GM18519 (cell line): ENCODE data around the gene NCBP3.
"Not testable (repeated sequence)": the region's sequence is repeated elsewhere in the genome, so short reads cannot be mapped to it uniquely, and the experiment has no call there.

ENCODE experiments used
- ATAC-seq: cut with Tn5 transposase; IDR thresholded peaks from one replicate; pipeline ENCODE4 v1.9.1; 2021; ENCODE audit warnings: mild to moderate bottlenecking, moderate library complexity; ENCODE audit not compliant: unreplicated experiment, low FRiP score

NCBP3 gene

DNA sequence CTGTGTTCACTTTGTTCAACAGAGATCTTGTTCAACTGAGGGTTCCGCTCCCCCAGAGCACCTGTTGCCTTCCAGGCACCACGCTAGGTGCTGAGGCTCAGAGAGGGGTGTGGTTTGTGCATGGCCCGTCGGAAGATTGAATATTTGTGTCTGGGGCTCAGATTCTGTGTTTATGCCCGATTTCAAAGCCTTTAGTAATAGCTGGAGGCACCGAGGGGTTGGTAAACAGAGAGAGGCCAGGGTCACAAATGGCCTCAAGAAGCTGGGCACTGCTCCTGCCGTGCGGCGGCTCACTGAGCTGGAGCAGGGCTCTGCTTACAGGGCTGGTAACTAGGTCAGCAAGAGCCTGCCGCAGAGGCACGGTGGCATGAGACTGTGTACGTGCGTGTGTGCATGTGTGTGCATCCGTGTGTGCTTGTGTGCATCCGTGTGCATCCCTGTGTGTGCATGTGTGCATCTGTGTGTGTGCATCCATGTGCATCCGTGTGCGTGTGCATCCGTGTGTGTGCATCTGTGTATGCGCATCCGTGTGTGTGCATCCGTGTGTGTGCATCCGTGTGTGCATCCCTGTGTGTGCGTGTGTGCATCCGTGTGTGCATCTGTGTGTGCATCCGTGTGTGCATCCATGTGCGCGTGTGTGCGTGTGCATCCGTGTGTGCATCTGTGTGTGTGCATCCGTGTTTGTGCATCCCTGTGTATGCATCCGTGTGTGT is 50.5 kb downstream of the NCBP3 start:
- ATAC-seq: no peak

DNA sequence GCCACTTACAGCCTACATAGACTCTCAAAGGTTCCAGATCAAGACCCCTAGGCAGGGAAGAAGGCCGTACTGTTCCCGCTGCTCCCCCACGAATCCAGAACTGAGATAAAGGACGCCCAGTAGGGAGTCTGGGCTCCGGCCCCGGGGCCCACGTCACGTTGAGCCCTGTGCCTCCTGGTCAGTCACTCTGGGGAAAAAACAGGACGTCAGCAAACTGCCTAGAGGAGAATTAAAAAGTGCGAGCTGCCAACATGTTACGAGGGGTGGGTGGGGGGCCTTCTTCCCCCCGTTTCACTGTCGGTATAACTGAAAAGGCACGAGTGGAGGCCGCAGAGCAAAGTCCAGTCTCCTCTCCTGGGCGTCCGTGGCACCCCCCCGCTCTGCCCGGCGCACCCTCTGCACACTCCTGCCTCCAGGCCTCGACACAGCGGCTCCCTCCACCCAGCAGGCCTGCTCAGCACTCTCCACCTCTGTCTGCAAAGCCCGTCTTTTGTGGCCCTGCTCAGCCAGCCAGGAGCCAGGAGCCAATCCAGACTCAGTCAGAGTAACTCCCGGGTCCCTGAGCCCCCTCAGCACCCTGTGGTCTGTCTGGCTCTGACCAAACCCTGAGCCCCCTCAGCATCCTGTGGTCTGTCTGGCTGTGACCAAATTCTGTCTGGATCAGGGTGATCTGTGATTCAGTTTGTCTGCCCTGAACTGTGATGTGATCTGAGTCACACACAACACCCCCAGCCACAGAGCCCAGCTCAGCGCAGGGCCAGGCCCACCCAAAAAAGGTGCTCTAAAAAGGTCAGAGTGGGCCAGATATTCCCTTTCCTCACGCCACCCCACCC is 51.3 kb downstream of the NCBP3 start:
- no peak for ATAC-seq

DNA sequence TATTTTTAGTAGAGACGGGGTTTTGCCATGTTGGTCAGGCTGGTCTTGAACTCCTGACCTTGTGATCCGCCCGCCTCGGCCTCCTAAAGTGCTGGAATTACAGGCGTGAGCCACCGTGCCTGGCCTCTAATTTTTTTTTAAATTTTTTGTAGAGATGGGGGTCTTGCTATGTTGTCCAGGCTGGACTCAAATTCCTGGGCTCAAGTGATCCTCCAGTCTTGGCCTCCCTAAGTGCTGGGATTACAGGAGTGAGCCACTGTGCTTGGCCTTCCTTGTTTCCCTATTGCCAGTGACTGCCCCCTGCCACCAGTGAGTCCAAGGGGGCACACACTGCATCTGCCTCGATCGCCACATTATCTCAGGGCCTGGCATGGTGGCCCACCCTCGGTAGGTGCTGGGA is 51.9 kb downstream of the NCBP3 start:
- ATAC-seq: not testable (repeated sequence)

DNA sequence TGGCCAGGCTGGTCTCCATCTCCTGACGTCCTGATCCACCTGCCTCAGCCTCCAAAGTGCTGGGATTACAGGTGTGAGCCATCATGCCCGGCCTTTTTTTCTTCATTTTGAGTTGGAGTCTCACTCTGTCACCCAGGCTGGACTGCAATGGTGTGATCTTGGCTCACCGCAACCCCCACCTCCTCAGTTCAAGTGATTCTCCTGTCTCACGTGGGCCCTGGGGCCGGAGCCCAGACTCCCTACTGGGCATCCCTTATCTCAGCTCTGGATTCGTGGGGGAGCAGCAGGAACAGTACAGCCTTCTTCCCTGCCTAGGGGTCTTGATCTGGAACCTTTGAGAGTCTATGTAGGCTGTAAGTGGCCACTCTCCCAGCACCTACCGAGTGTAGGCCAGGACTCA is 52.8 kb downstream of the NCBP3 start:
- not testable (repeated sequence) for ATAC-seq

GRCh38 chr17:3792481-3792880 is 53.6 kb downstream of the NCBP3 start:
- no peak for ATAC-seq

DNA sequence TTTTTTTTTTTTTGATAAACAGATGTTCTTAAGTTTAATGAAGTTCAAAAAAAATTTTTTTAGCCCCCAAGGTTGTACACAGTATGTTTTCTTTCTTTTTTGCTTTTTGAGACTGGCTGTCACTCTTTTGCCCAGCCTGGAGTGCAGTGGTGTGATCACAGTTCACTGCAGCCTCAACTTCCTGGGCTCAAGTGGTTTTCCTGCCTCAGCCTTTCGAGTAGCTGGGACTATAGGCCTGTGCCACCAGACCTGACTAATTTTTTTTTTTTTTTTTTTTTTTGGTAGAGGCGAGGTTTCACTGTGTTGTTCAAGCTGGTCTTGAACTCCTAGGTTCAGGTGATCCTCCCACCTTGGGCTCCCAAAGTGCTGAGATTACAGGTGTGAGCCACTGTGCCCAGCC is 57.8 kb downstream of the NCBP3 start:
- ATAC-seq: no peak

- ATAC-seq: not testable (repeated sequence)
These were observed 60.7 kb downstream of the NCBP3 start for GRCh38 chr17:3785323-3785722.

DNA sequence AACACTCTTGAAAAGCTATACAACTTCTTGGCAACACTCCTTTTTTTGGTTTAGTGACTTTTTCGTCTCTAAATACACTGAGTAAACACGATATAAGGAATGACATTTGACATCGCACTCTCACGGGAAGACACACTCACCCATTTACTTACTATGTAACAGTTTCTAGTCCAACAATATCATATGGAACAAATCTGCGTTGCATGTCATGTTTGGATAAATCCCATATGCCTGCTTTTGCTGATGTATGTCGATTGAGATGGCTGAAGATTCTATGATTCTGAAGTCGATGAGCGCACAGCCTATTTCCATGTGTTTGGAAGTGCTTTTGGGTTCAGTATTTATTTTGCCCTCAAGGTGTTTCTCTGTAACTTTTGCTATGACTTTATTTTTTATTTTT is 63.3 kb downstream of the NCBP3 start:
- ATAC-seq: no peak

- ATAC-seq: no peak
These were observed 65.1 kb downstream of the NCBP3 start for GRCh38 chr17:3780986-3781385.

DNA sequence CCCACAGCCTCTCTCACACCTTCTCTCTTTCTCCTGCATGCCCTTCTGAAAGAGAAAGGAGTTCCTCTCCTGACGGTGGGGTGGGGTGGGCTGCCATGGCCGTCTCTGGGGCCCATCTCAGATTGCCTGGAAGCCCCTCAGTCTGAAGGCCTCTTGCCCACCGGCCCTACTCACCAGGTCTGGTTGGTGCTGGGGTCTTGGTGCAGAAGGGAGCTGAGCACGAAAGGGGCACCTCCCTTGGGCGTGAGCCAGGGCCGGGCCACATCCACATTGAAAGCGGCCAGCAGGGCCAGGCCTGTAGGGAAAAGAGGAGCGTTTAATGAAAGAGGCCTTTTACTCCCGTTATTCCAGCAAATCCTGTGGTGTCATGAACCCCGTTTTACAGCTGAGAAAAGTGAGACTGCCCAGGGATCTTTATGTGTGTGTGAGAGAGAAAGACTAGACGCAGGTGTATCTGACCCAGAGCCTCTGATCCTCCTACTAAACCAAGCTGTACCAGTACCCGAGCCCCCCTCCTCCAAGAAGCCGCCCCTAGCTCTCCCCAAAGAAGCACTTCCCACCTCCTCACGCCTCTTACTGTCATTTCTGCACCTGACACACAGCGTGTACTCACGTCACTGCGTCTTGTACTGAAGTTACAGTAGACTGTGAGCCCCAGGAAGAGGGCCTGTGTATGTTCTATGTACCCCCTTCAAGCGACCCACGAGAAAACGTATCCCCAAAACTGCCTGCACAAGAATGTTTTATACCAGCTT is 68.5 kb downstream of the NCBP3 start:
- ATAC-seq: no peak

GRCh38 chr17:3773966-3774365 is 72.1 kb downstream of the NCBP3 start:
- no peak for ATAC-seq

DNA sequence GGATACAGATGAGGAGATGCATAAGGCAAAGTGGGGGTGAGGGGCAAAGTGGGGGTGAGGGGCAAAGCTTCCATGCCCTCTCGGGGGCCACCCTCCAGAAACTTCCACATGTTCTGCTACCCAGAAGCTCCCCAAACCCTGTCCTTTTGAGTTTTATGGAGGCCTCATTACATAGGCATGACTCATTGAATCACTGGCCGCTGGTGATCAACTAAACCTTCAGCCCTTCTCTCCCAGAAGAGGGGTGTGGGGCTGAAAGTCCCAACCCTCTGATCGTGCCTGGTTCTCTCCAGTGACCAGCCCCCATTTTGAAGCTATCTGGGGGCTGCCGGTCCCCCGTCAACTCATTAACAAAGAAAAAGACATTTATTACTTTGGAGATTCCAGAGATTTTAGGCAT is 72.5 kb downstream of the NCBP3 start:
- ATAC-seq: no peak

- no peak for ATAC-seq
These were observed 73.3 kb downstream of the NCBP3 start for GRCh38 chr17:3772764-3773163.

DNA sequence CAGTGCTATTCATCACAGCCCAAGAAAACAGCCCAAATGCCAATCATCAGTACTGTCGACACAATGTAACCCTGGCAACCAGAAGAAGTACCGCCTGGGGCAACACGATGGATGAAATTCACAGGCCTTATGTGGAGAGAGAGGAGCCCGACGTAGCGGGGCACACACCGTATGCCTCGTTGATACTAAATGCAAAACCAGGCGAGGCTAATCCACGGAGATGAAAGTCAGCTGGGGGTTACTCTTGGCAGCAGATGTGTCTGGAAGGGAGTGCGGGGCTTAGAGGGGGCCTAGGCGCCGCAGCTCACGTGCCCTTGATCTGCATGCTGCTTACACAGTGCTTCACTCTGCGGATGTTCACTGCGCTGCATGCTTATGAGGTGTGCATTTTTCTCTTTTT is 74.9 kb downstream of the NCBP3 start:
- ATAC-seq: no peak

- ATAC-seq: no peak
These were observed 75.6 kb downstream of the NCBP3 start for GRCh38 chr17:3770466-3770865.

DNA sequence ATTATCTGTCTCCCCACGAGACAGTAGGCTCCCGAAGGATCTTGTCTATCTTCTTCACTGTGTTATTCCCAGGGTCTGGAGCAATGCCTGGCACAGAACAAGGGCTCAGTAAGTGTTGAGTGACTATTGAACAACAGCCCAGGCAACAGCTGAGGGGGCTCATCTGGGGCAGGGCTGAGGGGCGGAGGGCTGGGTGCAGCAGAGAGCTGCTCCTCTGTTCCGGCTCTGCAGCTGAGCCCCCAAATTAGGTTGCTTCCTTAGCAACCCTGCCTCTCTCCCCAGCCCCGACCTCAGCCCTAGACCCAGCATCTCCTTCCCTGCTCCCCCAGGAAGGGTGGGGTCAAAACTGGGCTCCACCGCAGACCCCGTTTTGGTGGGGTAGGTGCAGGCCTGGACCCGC is 77.3 kb downstream of the NCBP3 start:
- no peak for ATAC-seq

- no peak for ATAC-seq
These were observed 77.7 kb downstream of the NCBP3 start for GRCh38 chr17:3768341-3768740.

GRCh38 chr17:3766779-3767178 is 79.3 kb downstream of the NCBP3 start:
- ATAC-seq: no peak

GRCh38 chr17:3765981-3766380 is 80.1 kb downstream of the NCBP3 start:
- ATAC-seq: no peak

GRCh38 chr17:3763777-3764170 is 82.3 kb downstream of the NCBP3 start:
- ATAC-seq: no peak
